Uterus (tissue), 4 donors: ENCODE results near the gene OR52E8. TPM values are rescaled to one million over a fixed set of nuclear protein-coding genes. Genes with fewer than 3 reads are reported as not detected.
A peak's percentile ranks its signal among the peaks of the same experiment; 100 is the strongest.

Experiments used
- DNase-seq, 2 donors: peaks; one replicate each; pipeline ENCODE4 v3.0.0-alpha.2; 2019 to 2020
- H3K27ac ChIP-seq, 2 donors: fragments of 200-600 bp; sonication (generic); 1 replicate in 1 of 2; 2 replicates in 1 of 2; pipeline ENCODE4 v1.5.1; 2016 to 2018
- H3K27me3 ChIP-seq, 2 donors: fragments of 200-600 bp; sonication (generic); one replicate each; pipeline ENCODE4 v1.5.1; 2018 to 2019; ENCODE audit warnings: control low read depth in 1 of 2
- H3K36me3 ChIP-seq, 2 donors: fragments of 200-600 bp; sonication (generic); one replicate each; pipeline ENCODE4 v1.5.1; 2019; ENCODE audit warnings: control low read depth in 1 of 2
- H3K4me1 ChIP-seq, 2 donors: fragments of 200-600 bp; sonication (generic); one replicate each; pipeline ENCODE4 v1.5.1; 2018 to 2019; ENCODE audit warnings: control low read depth in 1 of 2
- H3K4me3 ChIP-seq, 2 donors: fragments of 200-600 bp; sonication (generic); 1 replicate in 1 of 2; 2 replicates in 1 of 2; pipeline ENCODE4 v1.5.1; 2018 to 2019; ENCODE audit warnings: mild to moderate bottlenecking in 1 of 2
- H3K9me3 ChIP-seq, 2 donors: fragments of 200-600 bp; sonication (generic); one replicate each; pipeline ENCODE4 v1.5.1; 2019; ENCODE audit warnings: control low read depth in 1 of 2
- CTCF ChIP-seq, 4 experiments: fragments of 200-600 bp in 2 of 4; fragments of 450-650 bp in 2 of 4; sonication (generic) in 2 of 4; IDR thresholded peaks; one replicate each; pipeline ENCODE4 v1.5.1; 2016 to 2019; ENCODE audit warnings: antibody characterized with exemption in 4 of 4, mild to moderate bottlenecking in 2 of 4, moderate library complexity in 1 of 4
- POLR2A ChIP-seq, 2 donors: fragments of 450-650 bp; IDR thresholded peaks; one replicate each; pipeline ENCODE4 v1.6.1; 2016; ENCODE audit warnings: antibody characterized with exemption in 2 of 2, mild to moderate bottlenecking in 1 of 2, moderate library complexity in 1 of 2
- intact Hi-C: fragments of 100-400 bp; cut with DNase I; formaldehyde crosslinking; loops from one replicate; pipeline ENCODE4 v1.15.1; 2023; ENCODE audit warnings: low total_unique reads
- total RNA-seq, 4 donors: library from RNA; depleted of rRNA in 3 of 4; stranded (reverse); fragments of >200 nt in 3 of 4; gene quantifications; one replicate each; pipeline versions ENCODE4 v1.1.0 to v1.2.4, GENCODE V29; 2014 to 2023
- donor health status: DM: yes; HTN: yes; CAD: no.

OR52E8 gene
- not detected for total RNA-seq

- Histone ChIP-seq H3K4me1 (no peaks in the 10 kb centered on the region), H3K9me3 (no peaks in the 10 kb centered on the region), H3K36me3 (no peaks in the 10 kb centered on the region), H3K27me3 (no peaks in the 10 kb centered on the region), H3K27ac (no peak within 1 kb of the TSS), H3K4me3 (no peak within 1 kb of the TSS)
- TF ChIP-seq CTCF (IDR thresholded peaks at IDR 0.05) (no peak), POLR2A (IDR thresholded peaks at IDR 0.05) (no peak)
- intact Hi-C loops, result no loop called here
- DNase-seq, result no peak
Measured at GRCh38 chr11:5857590-5857989, at the start of gene OR52E8. TSS of gene OR52E8 (minus strand) at chr11:5857690. CDS start at chr11:5857690, 0 bp downstream.

- Histone ChIP-seq H3K27me3 (no peaks in the 10 kb centered on the region), H3K36me3 (no peaks in the 10 kb centered on the region), H3K4me1 (no peaks in the 10 kb centered on the region), H3K9me3 (no peaks in the 10 kb centered on the region), H3K27ac (no peak overlapping the region), H3K4me3 (no peak overlapping the region)
- intact Hi-C loops, result no loop called here
- TF ChIP-seq CTCF (IDR thresholded peaks at IDR 0.05), result no peak
- TF ChIP-seq POLR2A (IDR thresholded peaks at IDR 0.05), result no peak
- DNase-seq, result no peak
Measured at GRCh38 chr11:5899534-5899933, 42.0 kb upstream of the OR52E8 start.

GRCh38 chr11:5892908-5893307 is 35.4 kb upstream of the OR52E8 start, which contains the start of gene OR52E5:
TSS of gene OR52E5 (plus strand) at chr11:5893208. CDS start at chr11:5900777, 7,569 bp downstream.
- Histone ChIP-seq H3K27me3 (no peaks in the 10 kb centered on the region), H3K9me3 (no peaks in the 10 kb centered on the region), H3K36me3 (no peaks in the 10 kb centered on the region), H3K27ac (no peak within 1 kb of the TSS), H3K4me3 (no peak within 1 kb of the TSS), H3K4me1 (no peaks in the 10 kb centered on the region)
- intact Hi-C loops, result no loop called here
- TF ChIP-seq POLR2A (IDR thresholded peaks at IDR 0.05) (no peak), CTCF (IDR thresholded peaks at IDR 0.05) (no peak)
- no peak for DNase-seq

- TF ChIP-seq POLR2A (IDR thresholded peaks at IDR 0.05) (no peak), CTCF (IDR thresholded peaks at IDR 0.05) (peak in 1 of 4 experiments; percentile 18)
- H3K9me3 ChIP-seq, result no peaks in the 10 kb centered on the region
- H3K36me3 ChIP-seq, result no peaks in the 10 kb centered on the region
- H3K4me3 ChIP-seq, result no peak overlapping the region
- no peaks in the 10 kb centered on the region for H3K4me1 ChIP-seq
- intact Hi-C loops, result no loop called here
- no peaks in the 10 kb centered on the region for H3K27me3 ChIP-seq
- DNase-seq, result no peak
- H3K27ac ChIP-seq, result no peak overlapping the region
Measured at GRCh38 chr11:5891216-5891800, 33.8 kb upstream of the OR52E8 start.

GRCh38 chr11:5887661-5888060 is 30.2 kb upstream of the OR52E8 start:
- DNase-seq, result no peak
- TF ChIP-seq POLR2A (IDR thresholded peaks at IDR 0.05) (no peak), CTCF (IDR thresholded peaks at IDR 0.05) (no peak)
- H3K27me3 ChIP-seq, result no peaks in the 10 kb centered on the region
- H3K27ac ChIP-seq, result no peak overlapping the region
- intact Hi-C loops, result no loop called here
- no peak overlapping the region for H3K4me3 ChIP-seq
- H3K4me1 ChIP-seq, result no peaks in the 10 kb centered on the region
- H3K36me3 ChIP-seq, result no peaks in the 10 kb centered on the region
- no peaks in the 10 kb centered on the region for H3K9me3 ChIP-seq
